ENCODE data around the gene CYRIA.

DNA sequence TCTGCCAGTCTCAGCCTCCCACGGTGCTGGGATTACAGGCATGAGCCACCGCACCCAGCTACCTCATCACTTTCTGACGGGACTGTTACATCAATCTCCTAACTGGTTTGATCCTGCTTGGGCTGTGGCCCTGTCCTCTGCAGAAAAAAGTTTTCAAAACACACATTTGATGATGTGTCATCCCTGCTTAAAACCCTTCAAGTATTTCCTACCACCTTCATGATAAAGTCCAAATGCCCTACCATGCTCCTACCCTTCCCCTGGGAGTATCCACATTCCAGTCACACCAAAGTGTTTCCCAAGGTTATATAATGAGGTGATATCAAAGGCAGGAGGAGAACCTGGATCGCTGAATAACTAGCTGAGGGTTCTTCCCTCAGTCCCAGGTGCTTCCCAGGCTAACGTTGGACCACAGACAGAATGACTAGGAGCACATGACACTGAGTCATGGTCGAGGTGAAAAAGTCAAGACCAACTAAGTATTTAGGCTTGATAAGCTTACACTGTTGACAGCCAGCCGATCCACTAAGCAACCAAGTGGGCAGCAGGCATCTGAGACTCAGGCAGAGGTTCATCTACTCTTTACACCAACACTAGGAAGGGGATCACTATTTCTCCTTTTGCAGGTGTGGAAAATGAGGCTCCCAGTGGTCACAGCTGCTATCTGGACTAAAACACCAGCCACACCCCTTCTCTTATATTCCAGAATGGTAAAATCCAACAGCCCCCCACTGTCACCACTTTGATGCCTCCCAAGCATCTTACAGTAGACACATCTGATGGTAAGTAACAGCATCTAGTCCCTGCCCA lies 31.8 kb downstream of the CYRIA start:
- TF ChIP-seq, protein P1, sequence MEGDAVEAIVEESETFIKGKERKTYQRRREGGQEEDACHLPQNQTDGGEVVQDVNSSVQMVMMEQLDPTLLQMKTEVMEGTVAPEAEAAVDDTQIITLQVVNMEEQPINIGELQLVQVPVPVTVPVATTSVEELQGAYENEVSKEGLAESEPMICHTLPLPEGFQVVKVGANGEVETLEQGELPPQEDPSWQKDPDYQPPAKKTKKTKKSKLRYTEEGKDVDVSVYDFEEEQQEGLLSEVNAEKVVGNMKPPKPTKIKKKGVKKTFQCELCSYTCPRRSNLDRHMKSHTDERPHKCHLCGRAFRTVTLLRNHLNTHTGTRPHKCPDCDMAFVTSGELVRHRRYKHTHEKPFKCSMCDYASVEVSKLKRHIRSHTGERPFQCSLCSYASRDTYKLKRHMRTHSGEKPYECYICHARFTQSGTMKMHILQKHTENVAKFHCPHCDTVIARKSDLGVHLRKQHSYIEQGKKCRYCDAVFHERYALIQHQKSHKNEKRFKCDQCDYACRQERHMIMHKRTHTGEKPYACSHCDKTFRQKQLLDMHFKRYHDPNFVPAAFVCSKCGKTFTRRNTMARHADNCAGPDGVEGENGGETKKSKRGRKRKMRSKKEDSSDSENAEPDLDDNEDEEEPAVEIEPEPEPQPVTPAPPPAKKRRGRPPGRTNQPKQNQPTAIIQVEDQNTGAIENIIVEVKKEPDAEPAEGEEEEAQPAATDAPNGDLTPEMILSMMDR (IDR thresholded peaks at IDR 0.05; ENCODE audit: extremely low read depth in 1 of 2, insufficient read depth in 1 of 2, low read depth in 1 of 2, low read length in 2 of 2) = no peak
- TF ChIP-seq POLR2AphosphoS5 (IDR thresholded peaks at IDR 0.05; ENCODE audit: insufficient read depth, low read depth, low read length) = no peak
- no peak for TF ChIP-seq EZH2 (IDR thresholded peaks at IDR 0.05; ENCODE audit: borderline replicate concordance, low read depth, low read length, severe bottlenecking)
- no peak for TF ChIP-seq GATA2 (IDR thresholded peaks at IDR 0.05; ENCODE audit: insufficient read depth, insufficient read length, low read depth, low read length)
- no peak for TF ChIP-seq POLR2A (IDR thresholded peaks at IDR 0.05; ENCODE audit: low read depth, low read length)
- TF ChIP-seq, protein P2, sequence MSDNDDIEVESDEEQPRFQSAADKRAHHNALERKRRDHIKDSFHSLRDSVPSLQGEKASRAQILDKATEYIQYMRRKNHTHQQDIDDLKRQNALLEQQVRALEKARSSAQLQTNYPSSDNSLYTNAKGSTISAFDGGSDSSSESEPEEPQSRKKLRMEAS (IDR thresholded peaks at IDR 0.05; ENCODE audit: insufficient read depth, insufficient read length) = no peak
- no peak for TF ChIP-seq MYC (IDR thresholded peaks at IDR 0.05; ENCODE audit: low read depth, low read length)
